Rectal smooth muscle tissue (tissue), 1 donor: ENCODE data around the gene EGF.
"Not testable (repeated sequence)": the region's sequence is repeated elsewhere in the genome, so short reads cannot be mapped to it uniquely, and the experiment has no call there.

ENCODE experiments used
- H3K27ac ChIP-seq: one replicate; pipeline ENCODE4 v1.7.0; 2013; ENCODE audit warnings: low read depth, low read length, inconsistent platforms
- H3K27me3 ChIP-seq: one replicate; pipeline ENCODE4 v1.7.0; 2013; ENCODE audit warnings: low read length; ENCODE audit not compliant: control insufficient read depth, insufficient read depth
- H3K36me3 ChIP-seq: one replicate; pipeline ENCODE4 v1.7.0; 2013; ENCODE audit warnings: low read length; ENCODE audit not compliant: control insufficient read depth, insufficient read depth
- H3K4me1 ChIP-seq: one replicate; pipeline ENCODE4 v1.7.0; 2013; ENCODE audit warnings: low read length; ENCODE audit not compliant: control insufficient read depth, insufficient read depth
- H3K4me3 ChIP-seq: one replicate; pipeline ENCODE4 v1.7.0; 2013; ENCODE audit warnings: low read length
- H3K9ac ChIP-seq: one replicate; pipeline ENCODE4 v1.7.0; 2013; ENCODE audit warnings: low read length

EGF gene

GRCh38 chr4:109947918-109948317 is 35.2 kb downstream of the EGF start:
- no peaks in the 10 kb centered on the region for H3K36me3 ChIP-seq
- no peaks in the 10 kb centered on the region for H3K27me3 ChIP-seq
- H3K9ac ChIP-seq: no peak overlapping the region
- no peak overlapping the region for H3K27ac ChIP-seq
- no peak overlapping the region for H3K4me3 ChIP-seq
- H3K4me1 ChIP-seq: no peaks in the 10 kb centered on the region

- H3K9ac ChIP-seq, H3K27me3 ChIP-seq, H3K4me1 ChIP-seq, H3K4me3 ChIP-seq, H3K27ac ChIP-seq, H3K36me3 ChIP-seq: not testable (repeated sequence)
Observed at GRCh38 chr4:109949099-109949718, 36.5 kb downstream of the EGF start.

- Histone ChIP-seq H3K36me3 (no peaks in the 10 kb centered on the region), H3K9ac (no peak overlapping the region), H3K4me1 (no peaks in the 10 kb centered on the region), H3K27me3 (no peaks in the 10 kb centered on the region), H3K4me3 (no peak overlapping the region), H3K27ac (no peak overlapping the region)
Observed at GRCh38 chr4:109952612-109953011, 39.9 kb downstream of the EGF start.

DNA sequence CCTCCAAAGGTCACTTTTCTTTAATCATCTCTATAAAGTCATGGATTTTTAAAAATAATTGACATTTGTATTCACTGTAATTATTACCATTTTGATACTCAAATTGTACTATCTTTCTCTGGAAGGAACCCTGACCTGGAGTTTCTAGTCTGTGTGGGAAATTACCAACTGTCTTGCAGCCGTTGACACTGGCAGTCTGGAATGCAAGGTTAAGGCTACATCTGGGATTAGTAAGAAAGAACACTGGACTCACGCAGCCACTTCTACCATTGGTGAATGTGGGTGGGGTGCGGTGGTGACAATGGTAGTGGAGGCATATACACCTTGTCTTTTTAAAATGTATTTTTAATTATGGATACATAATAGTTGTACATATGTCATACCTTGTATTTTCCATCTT is 40.9 kb downstream of the EGF start:
- Histone ChIP-seq H3K4me3 (no peak overlapping the region), H3K4me1 (no peaks in the 10 kb centered on the region), H3K36me3 (no peaks in the 10 kb centered on the region), H3K9ac (no peak overlapping the region), H3K27me3 (no peaks in the 10 kb centered on the region), H3K27ac (no peak overlapping the region)

DNA sequence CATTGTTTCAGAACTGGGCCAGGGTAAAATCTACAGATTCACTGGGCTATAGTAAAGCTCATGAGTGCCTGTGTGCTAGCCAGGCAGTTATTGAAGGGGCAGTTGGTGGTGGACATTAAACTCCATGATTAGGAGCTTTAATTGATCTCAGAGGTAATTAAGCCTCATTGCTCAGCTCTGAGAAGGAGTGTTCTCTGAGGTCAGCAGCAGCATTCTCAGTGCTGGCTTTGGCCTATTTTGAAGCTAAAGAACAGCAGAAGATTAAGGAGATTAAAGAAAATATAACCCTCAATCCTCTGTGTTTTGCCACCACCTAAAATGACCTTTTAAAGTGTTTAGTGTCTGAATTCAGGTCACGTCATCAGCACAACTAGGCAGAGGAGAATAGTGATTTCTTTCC is 42.5 kb downstream of the EGF start:
- Histone ChIP-seq H3K4me3 (no peak overlapping the region), H3K4me1 (no peaks in the 10 kb centered on the region), H3K36me3 (no peaks in the 10 kb centered on the region), H3K27me3 (no peaks in the 10 kb centered on the region), H3K27ac (no peak overlapping the region), H3K9ac (no peak overlapping the region)

- no peak overlapping the region for H3K9ac ChIP-seq
- H3K36me3 ChIP-seq: no peaks in the 10 kb centered on the region
- H3K27ac ChIP-seq: no peak overlapping the region
- H3K4me1 ChIP-seq: no peaks in the 10 kb centered on the region
- no peaks in the 10 kb centered on the region for H3K27me3 ChIP-seq
- H3K4me3 ChIP-seq: no peak overlapping the region
Observed at GRCh38 chr4:109957227-109957626, 44.5 kb downstream of the EGF start.

DNA sequence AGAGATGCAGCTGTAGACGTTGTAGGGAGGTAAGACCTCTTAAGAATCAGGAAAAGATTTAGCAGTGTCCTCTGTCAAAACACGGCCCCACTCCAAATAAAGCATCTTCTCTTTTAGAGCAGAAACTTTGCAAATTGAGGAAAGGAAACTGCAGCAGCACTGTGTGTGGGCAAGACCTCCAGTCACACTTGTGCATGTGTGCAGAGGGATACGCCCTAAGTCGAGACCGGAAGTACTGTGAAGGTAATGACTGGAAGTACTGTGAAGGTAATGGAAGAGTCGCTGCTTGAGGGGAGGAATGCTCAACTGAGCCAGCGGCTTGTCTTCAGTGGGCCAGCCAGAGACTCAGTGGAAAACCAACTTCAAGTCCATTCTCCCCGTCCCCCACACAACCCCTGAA is 46.5 kb downstream of the EGF start:
- Histone ChIP-seq H3K9ac (no peak overlapping the region), H3K27ac (no peak overlapping the region), H3K4me3 (no peak overlapping the region), H3K4me1 (no peaks in the 10 kb centered on the region), H3K27me3 (no peaks in the 10 kb centered on the region), H3K36me3 (no peaks in the 10 kb centered on the region)

- Histone ChIP-seq H3K4me1 (no peaks in the 10 kb centered on the region), H3K9ac (no peak overlapping the region), H3K27me3 (no peaks in the 10 kb centered on the region), H3K27ac (no peak overlapping the region), H3K36me3 (no peaks in the 10 kb centered on the region), H3K4me3 (no peak overlapping the region)
Observed at GRCh38 chr4:109962401-109962800, 49.7 kb downstream of the EGF start.

- Histone ChIP-seq H3K4me1 (no peaks in the 10 kb centered on the region), H3K27ac (no peak overlapping the region), H3K4me3 (no peak overlapping the region), H3K36me3 (no peaks in the 10 kb centered on the region), H3K27me3 (no peaks in the 10 kb centered on the region), H3K9ac (no peak overlapping the region)
Observed at GRCh38 chr4:109966891-109967481, 54.3 kb downstream of the EGF start.

GRCh38 chr4:109967798-109968520 is 55.3 kb downstream of the EGF start:
- H3K9ac ChIP-seq: no peak overlapping the region
- H3K4me1 ChIP-seq: no peaks in the 10 kb centered on the region
- no peaks in the 10 kb centered on the region for H3K36me3 ChIP-seq
- no peak overlapping the region for H3K4me3 ChIP-seq
- H3K27ac ChIP-seq: no peak overlapping the region
- H3K27me3 ChIP-seq: no peaks in the 10 kb centered on the region

DNA sequence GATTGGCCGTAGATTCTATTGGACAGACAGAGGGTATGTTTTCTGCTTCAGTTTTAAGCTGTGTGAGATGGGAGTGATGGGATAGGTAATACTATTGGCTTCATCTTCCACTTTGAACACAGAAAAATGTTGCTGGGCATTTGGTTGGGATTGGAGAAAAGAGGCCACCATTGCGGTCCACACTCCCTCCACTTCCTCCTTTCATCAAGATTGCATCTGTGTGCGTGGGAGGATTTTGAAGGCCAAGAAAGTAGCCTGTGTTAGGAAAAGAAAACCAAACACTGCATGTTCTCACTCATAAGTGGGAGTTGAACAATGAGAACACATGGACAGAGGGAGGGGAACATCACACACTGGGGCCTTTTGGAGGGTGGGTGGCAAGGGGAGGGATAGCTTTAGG is 56.4 kb downstream of the EGF start:
- Histone ChIP-seq H3K27ac (no peak overlapping the region), H3K4me3 (no peak overlapping the region), H3K9ac (no peak overlapping the region), H3K4me1 (no peaks in the 10 kb centered on the region), H3K27me3 (no peaks in the 10 kb centered on the region), H3K36me3 (no peaks in the 10 kb centered on the region)

DNA sequence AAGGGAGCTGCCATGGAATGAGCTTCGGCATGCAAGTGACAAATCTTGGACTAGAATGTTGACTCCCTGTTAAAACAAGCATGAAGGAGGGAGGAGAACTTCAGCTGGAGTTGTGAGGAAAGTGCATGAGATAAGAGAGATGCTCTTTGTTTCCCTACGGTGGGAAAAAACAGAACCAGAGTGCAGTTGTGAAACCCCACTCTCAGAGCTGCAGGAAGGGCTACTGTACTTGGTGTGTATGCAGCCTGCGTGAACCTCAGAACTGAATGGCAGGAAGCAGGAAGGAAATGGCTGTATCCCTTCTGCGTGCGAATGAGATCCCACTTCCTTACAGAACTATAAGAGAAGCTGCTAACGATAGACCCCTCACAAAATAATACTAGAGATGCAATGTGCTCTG is 57.2 kb downstream of the EGF start:
- Histone ChIP-seq H3K27me3 (no peaks in the 10 kb centered on the region), H3K9ac (no peak overlapping the region), H3K36me3 (no peaks in the 10 kb centered on the region), H3K4me3 (no peak overlapping the region), H3K4me1 (no peaks in the 10 kb centered on the region), H3K27ac (no peak overlapping the region)
